Measurements from ENCODE around the gene HMX3. TPM values are rescaled to one million over a fixed set of nuclear protein-coding genes. Genes with fewer than 3 reads are reported as not detected.

HMX3 gene
- total and polyA plus RNA-seq, 2 of the 8 experiments (the other 6 are each of a cell fraction or from before 2014, with no cell fraction given) = 0.05 TPM; not detected in 1

DNA sequence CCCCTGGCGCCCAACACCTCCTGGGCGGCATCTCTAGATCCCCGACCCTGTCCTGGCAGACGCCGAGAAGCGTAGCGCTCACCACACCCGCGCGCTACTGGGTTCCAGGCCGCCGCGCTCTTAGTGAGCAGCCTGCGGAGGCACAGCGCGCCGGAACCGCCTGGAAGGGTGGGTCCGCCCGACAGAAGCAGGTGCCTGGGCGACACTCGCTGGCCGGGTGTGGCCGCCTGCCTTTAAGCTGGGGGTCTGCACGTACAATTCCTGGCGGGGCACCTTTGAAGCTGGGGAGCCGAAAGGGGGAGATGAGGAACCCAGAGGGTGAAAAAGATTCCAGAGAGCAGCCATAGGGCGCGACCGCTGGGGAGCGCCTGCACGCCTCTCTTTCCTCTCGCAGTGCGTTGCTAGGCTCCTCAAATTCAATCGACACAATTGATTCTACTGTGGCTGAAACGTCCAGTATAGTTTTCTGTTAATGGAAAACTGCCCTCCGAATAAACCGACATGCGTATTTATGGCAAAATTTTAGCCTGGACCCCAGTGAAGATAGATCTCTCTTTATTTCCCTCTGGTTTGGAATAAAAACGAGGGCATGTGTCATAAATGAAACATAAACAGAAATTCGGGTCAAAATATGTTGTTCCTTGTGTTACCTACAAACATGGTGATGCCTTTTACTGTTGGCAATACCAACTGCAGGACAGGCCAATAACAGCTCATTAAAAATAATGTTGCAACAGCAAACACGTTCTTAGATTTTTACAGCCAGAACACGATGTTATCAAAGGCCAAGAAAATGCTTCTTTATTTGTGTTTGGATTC, 4.6 kb downstream of the HMX3 start:
- 0 out of 2 replicates have a peak overlapping the region, but pooled peaks have one; percentile 44 for H2BK5ac ChIP-seq (ENCODE audit: low read depth, low read length)
- no peak overlapping the region for H3K9ac ChIP-seq (replicated peaks in 1 of 4; ENCODE audit: extremely low read depth in 1 of 4, low read depth in 3 of 4, low read length in 3 of 4)
- H2BK15ac ChIP-seq (ENCODE audit: low read length) = no peak overlapping the region
- ChIA-PET POLR2A (ENCODE audit: partially characterized antibody) (interaction anchor here (2.0 to 3.4 kb wide), 2 partner anchors 8 to 9 kb away, joined by 6 to 37 read pairs; partner anchors contain the start of gene HMX2), CTCF (ENCODE audit: partially characterized antibody) (interaction anchor here (0.8 to 4.4 kb wide), 7 partner anchors 9 to 361 kb away, joined by 3 to 37 read pairs (median 6); partner anchors contain the start of gene BUB3)
- 4% methylated on average over 36 of the region's 43 CpGs; no CpG with 5 or more reads in 1 of the 2 experiments for WGBS, 2 experiments (ENCODE audit: extremely low coverage in 1 of 2, insufficient coverage in 1 of 2, insufficient read length in 1 of 2, insufficient replicate concordance in 2 of 2, low coverage in 1 of 2, low lambda C conversion rate in 2 of 2, missing lambda C conversion rate in 1 of 2)
- H2AK5ac ChIP-seq (ENCODE audit: low read depth, low read length) = no peak overlapping the region
- H3K23ac ChIP-seq (ENCODE audit: insufficient read length) = no peak overlapping the region
- H4K8ac ChIP-seq (ENCODE audit: extremely low read depth, insufficient read depth, low read length) = no peak overlapping the region; the same call in 1 of the 2 replicates
- peaks cover 87 to 100% (median 98%) of the 10 kb centered on the region in 4 experiments for H3K27me3 ChIP-seq (replicated peaks in 1 of 4; ENCODE audit: control insufficient read depth in 3 of 4, extremely low read depth in 1 of 4, insufficient read depth in 3 of 4, low read length in 3 of 4)
- H3K56ac ChIP-seq (replicated peaks; ENCODE audit: insufficient read length, low read depth, low read length) = no peak overlapping the region
- no peak overlapping the region for H3K4ac ChIP-seq (replicated peaks; ENCODE audit: insufficient read length, low read depth, low read length)
- peaks cover 11 to 25% of the 10 kb centered on the region in 2 experiments for H4K20me1 ChIP-seq (replicated peaks in 1 of 2; ENCODE audit: control insufficient read depth in 1 of 2, insufficient read depth in 2 of 2, low read length in 2 of 2)
- H3K36me3 ChIP-seq (ENCODE audit: control insufficient read depth in 2 of 4, insufficient read depth in 4 of 4, low read length in 3 of 4) = no peaks in the 10 kb centered on the region; a peak in 1 of 8 replicates
- DNase-seq (ENCODE audit: low read depth in 1 of 2, low spot score in 2 of 2) (peak in 1 of 2 experiments; percentile 78), FAIRE-seq (peak; percentile 66)
- no peaks in the 10 kb centered on the region for H3K9me3 ChIP-seq (ENCODE audit: insufficient read depth in 2 of 2, low read depth in 1 of 2, low read length in 1 of 2)
- H4K91ac ChIP-seq (replicated peaks; ENCODE audit: insufficient read length, low read length) = no peak overlapping the region
- peak overlapping the region; percentile 1 to 50 (median 34); a peak in 6 of 8 replicates for H3K4me3 ChIP-seq (ENCODE audit: extremely low read depth in 1 of 4, insufficient read depth in 2 of 4, low read depth in 3 of 4, low read length in 4 of 4)
- H2BK12ac ChIP-seq (ENCODE audit: low read depth, low read length) = 0 out of 2 replicates have a peak overlapping the region, but pooled peaks have one; percentile 18
- H2AFZ ChIP-seq (ENCODE audit: low read length) = no peak overlapping the region
- no peak overlapping the region for H3K14ac ChIP-seq (ENCODE audit: insufficient read length)
- H3K23me2 ChIP-seq (ENCODE audit: low read depth, low read length) = peaks cover 7% of the 10 kb centered on the region; the same call in 1 of the 2 replicates
- 0 out of 2 replicates have a peak overlapping the region, but pooled peaks have one; percentile 9 for H3K18ac ChIP-seq (ENCODE audit: extremely low read depth, low read length)
- no peak overlapping the region for H4K5ac ChIP-seq (ENCODE audit: insufficient read length, low read depth, low read length)
- H3K27ac ChIP-seq (ENCODE audit: low read depth, low read length) = no peak overlapping the region
- no peak overlapping the region for H2BK120ac ChIP-seq (replicated peaks; ENCODE audit: low read depth, low read length)
- no peaks in the 10 kb centered on the region for H3K79me1 ChIP-seq (ENCODE audit: low read depth, low read length)
- H3K79me2 ChIP-seq (ENCODE audit: control insufficient read depth in 1 of 2, insufficient read depth in 2 of 2, low read length in 2 of 2) = no peaks in the 10 kb centered on the region
- peaks cover 2 to 44% (median 25%) of the 10 kb centered on the region in 4 experiments for H3K4me1 ChIP-seq (replicated peaks in 1 of 4; ENCODE audit: control insufficient read depth in 3 of 4, insufficient read depth in 4 of 4, low read length in 3 of 4)
- H3K4me2 ChIP-seq (ENCODE audit: insufficient read depth in 1 of 2, low read depth in 2 of 2, low read length in 2 of 2) = peak overlapping the region; percentile 62 to 67
- H2BK20ac ChIP-seq (ENCODE audit: low read length) = no peak overlapping the region
- TF ChIP-seq MAFK (IDR thresholded peaks at IDR 0.05; ENCODE audit: low read depth, low read length) (no peak), CBX8 (IDR thresholded peaks at IDR 0.05; ENCODE audit: borderline replicate concordance, low read depth, low read length) (peak; percentile 20; the same call in 1 of the 2 replicates), HDAC6 (IDR thresholded peaks at IDR 0.05; ENCODE audit: low read depth, low read length) (no peak), RNF2 (IDR thresholded peaks at IDR 0.05; ENCODE audit: borderline replicate concordance, low read depth, low read length, missing control alignments, poor library complexity, severe bottlenecking) (peak; percentile 25), ASH2L (IDR thresholded peaks at IDR 0.05; ENCODE audit: low read length) (peak; percentile 21)
- TF ChIP-seq, protein P1, sequence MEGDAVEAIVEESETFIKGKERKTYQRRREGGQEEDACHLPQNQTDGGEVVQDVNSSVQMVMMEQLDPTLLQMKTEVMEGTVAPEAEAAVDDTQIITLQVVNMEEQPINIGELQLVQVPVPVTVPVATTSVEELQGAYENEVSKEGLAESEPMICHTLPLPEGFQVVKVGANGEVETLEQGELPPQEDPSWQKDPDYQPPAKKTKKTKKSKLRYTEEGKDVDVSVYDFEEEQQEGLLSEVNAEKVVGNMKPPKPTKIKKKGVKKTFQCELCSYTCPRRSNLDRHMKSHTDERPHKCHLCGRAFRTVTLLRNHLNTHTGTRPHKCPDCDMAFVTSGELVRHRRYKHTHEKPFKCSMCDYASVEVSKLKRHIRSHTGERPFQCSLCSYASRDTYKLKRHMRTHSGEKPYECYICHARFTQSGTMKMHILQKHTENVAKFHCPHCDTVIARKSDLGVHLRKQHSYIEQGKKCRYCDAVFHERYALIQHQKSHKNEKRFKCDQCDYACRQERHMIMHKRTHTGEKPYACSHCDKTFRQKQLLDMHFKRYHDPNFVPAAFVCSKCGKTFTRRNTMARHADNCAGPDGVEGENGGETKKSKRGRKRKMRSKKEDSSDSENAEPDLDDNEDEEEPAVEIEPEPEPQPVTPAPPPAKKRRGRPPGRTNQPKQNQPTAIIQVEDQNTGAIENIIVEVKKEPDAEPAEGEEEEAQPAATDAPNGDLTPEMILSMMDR (IDR thresholded peaks at IDR 0.05; ENCODE audit: control extremely low read depth in 1 of 3, insufficient read depth in 1 of 3, low read depth in 1 of 3, low read length in 3 of 3) = peak; percentile 12 to 28 (median 17); a peak in 3 of 4 replicates
- TF ChIP-seq, protein P2, sequence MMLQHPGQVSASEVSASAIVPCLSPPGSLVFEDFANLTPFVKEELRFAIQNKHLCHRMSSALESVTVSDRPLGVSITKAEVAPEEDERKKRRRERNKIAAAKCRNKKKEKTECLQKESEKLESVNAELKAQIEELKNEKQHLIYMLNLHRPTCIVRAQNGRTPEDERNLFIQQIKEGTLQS (IDR thresholded peaks at IDR 0.05; ENCODE audit: insufficient read depth, low read depth, low read length) = no peak
